CD14-positive monocyte (primary cell): Measurements from ENCODE around the gene TTC31. TPM values are rescaled to one million over a fixed set of nuclear protein-coding genes. Genes with fewer than 3 reads are reported as not detected.

Experiments
- DNase-seq, 3 donors: peaks; one replicate each; pipeline ENCODE4 v3.0.0-alpha.2; 2011 to 2022
- H2AFZ ChIP-seq: 2 replicates; pipeline ENCODE4 v1.6.0; 2012; ENCODE audit warnings: mild to moderate bottlenecking, low read depth, low read length, inconsistent platforms; ENCODE audit not compliant: insufficient read depth, poor library complexity, severe bottlenecking
- H3K27ac ChIP-seq, 2 donors: 1 replicate in 1 of 2; 2 replicates in 1 of 2; pipeline ENCODE4 v1.5.1; 2012 to 2013; ENCODE audit warnings: low read length in 2 of 2, control low read depth in 1 of 2, inconsistent platforms in 1 of 2, low read depth in 1 of 2, mild to moderate bottlenecking in 1 of 2
- H3K27me3 ChIP-seq, 2 donors: one replicate each; pipeline versions ENCODE4 v1.6.0 to v1.6.1; 2011 to 2013; ENCODE audit warnings: low read length in 2 of 2; ENCODE audit not compliant: control insufficient read depth in 2 of 2, insufficient read depth in 2 of 2
- H3K36me3 ChIP-seq, 2 donors: replicated peaks in 1 of 2; 1 replicate in 1 of 2; 2 replicates in 1 of 2; pipeline versions ENCODE4 v1.5.1 to v1.6.1; 2012 to 2013; ENCODE audit warnings: low read length in 2 of 2, control low read depth in 1 of 2, inconsistent platforms in 1 of 2, mild to moderate bottlenecking in 1 of 2; ENCODE audit not compliant: insufficient read depth in 2 of 2, control insufficient read depth in 1 of 2
- H3K4me1 ChIP-seq, 2 donors: 1 replicate in 1 of 2; 2 replicates in 1 of 2; pipeline versions ENCODE4 v1.5.1 to v1.6.1; 2012 to 2013; ENCODE audit warnings: low read length in 2 of 2, control low read depth in 1 of 2, inconsistent platforms in 1 of 2, mild to moderate bottlenecking in 1 of 2, moderate library complexity in 1 of 2; ENCODE audit not compliant: insufficient read depth in 2 of 2, control insufficient read depth in 1 of 2
- H3K4me2 ChIP-seq: replicated peaks from 2 replicates; pipeline ENCODE3; 2012; ENCODE audit warnings: low read length, moderate library complexity, mild to moderate bottlenecking; ENCODE audit not compliant: poor library complexity, severe bottlenecking; ENCODE audit errors: extremely low read depth
- H3K4me3 ChIP-seq, 3 experiments: fragments of 200-600 bp in 1 of 3; sonication (generic) in 1 of 3; replicated peaks in 1 of 3; 1 replicate in 2 of 3; 2 replicates in 1 of 3; pipeline ENCODE4 v1.5.1; 2011 to 2013; ENCODE audit warnings: low read length in 3 of 3, mild to moderate bottlenecking in 3 of 3, control low read depth in 2 of 3, low read depth in 2 of 3, inconsistent platforms in 1 of 3, moderate library complexity in 1 of 3
- H3K79me2 ChIP-seq: 2 replicates; pipeline ENCODE4 v1.6.0; 2012; ENCODE audit warnings: mild to moderate bottlenecking, control low read depth, inconsistent platforms, low read length, moderate library complexity; ENCODE audit not compliant: insufficient read depth
- H3K9ac ChIP-seq: 2 replicates; pipeline ENCODE4 v1.6.0; 2017; ENCODE audit warnings: low read length, mild to moderate bottlenecking; ENCODE audit not compliant: insufficient read depth, poor library complexity, severe bottlenecking
- H3K9me3 ChIP-seq, 2 donors: replicated peaks in 1 of 2; 1 replicate in 1 of 2; 2 replicates in 1 of 2; pipeline versions ENCODE4 v1.5.1 to v1.6.1; 2012 to 2013; ENCODE audit warnings: low read length in 2 of 2, control low read depth in 1 of 2; ENCODE audit not compliant: control insufficient read depth in 1 of 2, insufficient read depth in 1 of 2
- H4K20me1 ChIP-seq: 2 replicates; pipeline ENCODE4 v1.6.0; 2012; ENCODE audit warnings: mild to moderate bottlenecking, low read length, control low read depth, moderate library complexity; ENCODE audit not compliant: insufficient read depth
- H3K27ac Mint-ChIP-seq, 7 donors: one replicate each; pipeline ENCODE4 v1.8.0; 2020; ENCODE audit warnings: mild to moderate bottlenecking in 7 of 7, mixed read lengths in 7 of 7, moderate library complexity in 6 of 7, inconsistent platforms in 2 of 7
- H3K27me3 Mint-ChIP-seq, 3 donors: one replicate each; pipeline ENCODE4 v1.8.0; 2021 to 2022; ENCODE audit warnings: low read depth in 3 of 3, mild to moderate bottlenecking in 3 of 3, mixed read lengths in 3 of 3, moderate library complexity in 3 of 3, inconsistent platforms in 1 of 3
- H3K36me3 Mint-ChIP-seq, 2 donors: one replicate each; pipeline ENCODE4 v1.8.0; 2020; ENCODE audit warnings: mixed read lengths in 2 of 2, inconsistent platforms in 1 of 2, mild to moderate bottlenecking in 1 of 2
- H3K4me1 Mint-ChIP-seq: one replicate; pipeline ENCODE4 v1.8.0; 2020; ENCODE audit warnings: mild to moderate bottlenecking, mixed read lengths
- H3K4me3 Mint-ChIP-seq, 2 donors: one replicate each; pipeline ENCODE4 v1.8.0; 2020; ENCODE audit warnings: mild to moderate bottlenecking in 2 of 2, mixed read lengths in 2 of 2, moderate library complexity in 1 of 2
- H3K9me3 Mint-ChIP-seq, 7 donors: one replicate each; pipeline ENCODE4 v1.8.0; 2020 to 2022; ENCODE audit warnings: mixed read lengths in 7 of 7, mild to moderate bottlenecking in 6 of 7, moderate library complexity in 6 of 7, inconsistent platforms in 2 of 7
- CTCF ChIP-seq: fragments of 200-600 bp; IDR thresholded peaks from one replicate; pipeline ENCODE4 v1.8.0; 2022; ENCODE audit warnings: antibody characterized with exemption, mild to moderate bottlenecking
- WGBS: methylation state at CpG from one replicate; pipeline ENCODE4 v1.1.5; 2013; ENCODE audit warnings: missing lambda C conversion rate; ENCODE audit not compliant: insufficient coverage; 5-methylcytosine and 5-hydroxymethylcytosine counted together
- intact Hi-C, 2 donors: fragments of 100-400 bp; cut with micrococcal nuclease; formaldehyde crosslinking; loops; one replicate each; pipeline versions ENCODE4 v1.15.0 to v1.15.1; 2023
- polyA plus RNA-seq, 3 donors: library from polyadenylated mRNA; depleted of rRNA in 1 of 3; unstranded in 2 of 3; stranded (reverse) in 1 of 3; fragments of 300-500 nt in 2 of 3; fragments of >200 nt in 1 of 3; fragmentation: Illumina TruSeq in 2 of 3; gene quantifications; 1 replicate in 2 of 3; 2 replicates in 1 of 3; pipeline ENCODE4 v1.2.3, GENCODE V29; 2012 to 2021

Gene TTC31
- polyA plus RNA-seq, 3 donors = 19.6 to 46.5 (median 21.3) TPM

GRCh38 chr2:74496997-74497776 is 14.3 kb downstream of the TTC31 start:
- Mint-ChIP-seq H3K27ac (peak overlapping the region in 1 of 7 donors; percentile 24), H3K4me3 (peak overlapping the region; percentile 76 to 97), H3K27me3 (peaks cover 57 to 68% (median 64%) of the 10 kb centered on the region in 3 donors), H3K4me1 (peaks cover 32% of the 10 kb centered on the region), H3K9me3 (peaks cover 0 to 27% (median 4%) of the 10 kb centered on the region in 7 donors), H3K36me3 (peaks cover 52 to 60% of the 10 kb centered on the region in 2 donors)
- peak overlapping the region; percentile 90 for H2AFZ ChIP-seq
- H3K27ac ChIP-seq = no peak overlapping the region
- DNase-seq = no peak
- 83% methylated on average over 5 of the region's 19 CpGs for WGBS
- peaks cover 20 to 25% of the 10 kb centered on the region in 2 donors for H3K36me3 ChIP-seq
- no peaks in the 10 kb centered on the region for H4K20me1 ChIP-seq
- peak overlapping the region; percentile 87 for H3K4me2 ChIP-seq
- peaks cover 51 to 63% of the 10 kb centered on the region in 2 donors for H3K27me3 ChIP-seq
- H3K9me3 ChIP-seq = peaks cover 0 to 20% of the 10 kb centered on the region in 2 donors
- TF ChIP-seq CTCF = no peak
- peak overlapping the region in 1 of 3 experiments; percentile 79 for H3K4me3 ChIP-seq
- H3K79me2 ChIP-seq = no peaks in the 10 kb centered on the region
- H3K4me1 ChIP-seq = peaks cover 30 to 31% of the 10 kb centered on the region in 2 donors
- H3K9ac ChIP-seq = no peak overlapping the region
- intact Hi-C loops = no loop called here

- H3K4me3 Mint-ChIP-seq = peak overlapping the region; percentile 76 to 97
- peaks cover 36 to 38% of the 10 kb centered on the region in 2 donors for H3K4me1 ChIP-seq
- H2AFZ ChIP-seq = peak overlapping the region; percentile 90
- peaks cover 0 to 27% (median 4%) of the 10 kb centered on the region in 7 donors for H3K9me3 Mint-ChIP-seq
- H3K27me3 ChIP-seq = peaks cover 51 to 66% of the 10 kb centered on the region in 2 donors
- peaks cover 13 to 18% of the 10 kb centered on the region in 2 donors for H3K36me3 ChIP-seq
- no peaks in the 10 kb centered on the region for H4K20me1 ChIP-seq
- H3K27ac ChIP-seq = no peak overlapping the region
- DNase-seq = no peak
- H3K27ac Mint-ChIP-seq = peak overlapping the region in 1 of 7 donors; percentile 24
- TF ChIP-seq CTCF = no peak
- no peaks in the 10 kb centered on the region for H3K79me2 ChIP-seq
- H3K9ac ChIP-seq = peak overlapping the region; percentile 56
- H3K4me3 ChIP-seq = peak overlapping the region; percentile 29 to 79 (median 35)
- peaks cover 62 to 74% (median 65%) of the 10 kb centered on the region in 3 donors for H3K27me3 Mint-ChIP-seq
- 4% methylated on average over 60 of the region's 61 CpGs for WGBS
- peaks cover 45 to 52% of the 10 kb centered on the region in 2 donors for H3K36me3 Mint-ChIP-seq
- peak overlapping the region; percentile 87 for H3K4me2 ChIP-seq
- peaks cover 0 to 20% of the 10 kb centered on the region in 2 donors for H3K9me3 ChIP-seq
- peaks cover 38% of the 10 kb centered on the region for H3K4me1 Mint-ChIP-seq
- intact Hi-C loops = no loop called here
Measured at GRCh38 chr2:74497777-74498499, 15.1 kb downstream of the TTC31 start.
